GM06990 (cell line): ENCODE measurements around the gene TMEM190.

Experiments
- DNase-seq: peaks from one replicate; pipeline ENCODE4 v3.0.0-alpha.2; 2011; ENCODE audit not compliant: insufficient read length; ENCODE audit errors: extremely low read depth
- H3K27me3 ChIP-seq: replicated peaks from 2 replicates; pipeline ENCODE4 v1.6.0; 2011; ENCODE audit warnings: low read length; ENCODE audit not compliant: control insufficient read depth, insufficient read depth
- H3K36me3 ChIP-seq: 2 replicates; pipeline ENCODE4 v1.5.1; 2011; ENCODE audit warnings: low read length; ENCODE audit not compliant: control insufficient read depth, insufficient read depth
- H3K4me3 ChIP-seq: replicated peaks from 2 replicates; pipeline ENCODE4 v1.5.1; 2011; ENCODE audit warnings: low read depth, mild to moderate bottlenecking, control low read depth, low read length
- CTCF ChIP-seq: IDR thresholded peaks from 2 replicates; pipeline ENCODE4 v1.5.1; 2011; ENCODE audit warnings: low read length, control low read depth, mild to moderate bottlenecking, inconsistent platforms; ENCODE audit not compliant: insufficient read depth, poor library complexity, severe bottlenecking

TMEM190 gene

GRCh38 chr19:55354698-55355212, 21.9 kb upstream of the TMEM190 start, which contains the start of gene COX6B2:
COX6B2 (minus strand) TSS chr19:55354719; CDS start chr19:55354521, 198 bp downstream.
- no peak for DNase-seq
- Histone ChIP-seq H3K36me3 (no peaks in the 10 kb centered on the region), H3K4me3 (peak within 1 kb of the TSS; percentile 40), H3K27me3 (peaks cover 2% of the 10 kb centered on the region)
- no peak for TF ChIP-seq CTCF

GRCh38 chr19:55355213-55355821, 21.3 kb upstream of the TMEM190 start:
- no peak for TF ChIP-seq CTCF
- H3K4me3 ChIP-seq, result no peak overlapping the region
- no peaks in the 10 kb centered on the region for H3K36me3 ChIP-seq
- no peak for DNase-seq
- peaks cover 2% of the 10 kb centered on the region for H3K27me3 ChIP-seq

- H3K36me3 ChIP-seq, result no peaks in the 10 kb centered on the region
- no peaks in the 10 kb centered on the region; the same call in 1 of the 2 replicates for H3K27me3 ChIP-seq
- TF ChIP-seq CTCF, result no peak
- H3K4me3 ChIP-seq, result no peak overlapping the region
- no peak for DNase-seq
These were observed 18.1 kb upstream of the TMEM190 start for GRCh38 chr19:55358493-55358892.

- DNase-seq, result no peak
- Histone ChIP-seq H3K4me3 (no peak overlapping the region), H3K27me3 (no peaks in the 10 kb centered on the region; the same call in 1 of the 2 replicates), H3K36me3 (no peaks in the 10 kb centered on the region)
- TF ChIP-seq CTCF, result no peak
These were observed 17.4 kb upstream of the TMEM190 start for GRCh38 chr19:55358943-55359908.

GRCh38 chr19:55360902-55361301, 15.7 kb upstream of the TMEM190 start:
- DNase-seq, result no peak
- H3K4me3 ChIP-seq, result no peak overlapping the region
- H3K27me3 ChIP-seq, result no peaks in the 10 kb centered on the region; the same call in 1 of the 2 replicates
- no peaks in the 10 kb centered on the region for H3K36me3 ChIP-seq
- no peak for TF ChIP-seq CTCF
